HepG2 (cell line): Measurements from ENCODE around the gene TMEM229A. TPM values are rescaled to one million over a fixed set of nuclear protein-coding genes. Genes with fewer than 3 reads are reported as not detected.

Experiments used
- ATAC-seq: fragments of 200-7000 bp; cut with Tn5 transposase; 3 replicates; pipeline ENCODE4 v1.9.1; 2020; ENCODE audit warnings: mild to moderate bottlenecking, moderate library complexity
- BruUV-seq: library from RNA; stranded (reverse); fragments of 400-500 nt; replicated peaks from 2 replicates; lab custom pipeline; 2021; lab: Mats Ljungman, UMichigan
- CTCF ChIA-PET: fragments of 300-600 bp; formaldehyde crosslinking; extraction: SDS; loops from one replicate; lab custom pipeline; 2021; ENCODE audit warnings: low total read pairs, inconsistent platforms, low intra/inter-chr PET ratio; lab: Yijun Ruan, JAX
- POLR2A ChIA-PET: fragments of 350-600 bp; sonication (Branson Sonifier 250); formaldehyde crosslinking; loops from one replicate; lab custom pipeline; 2020; ENCODE audit warnings: antibody characterized with exemption, inconsistent platforms; lab: Yijun Ruan, JAX
- DNase-seq: peaks from one replicate; pipeline ENCODE4 v3.0.0-alpha.2; 2015; ENCODE audit warnings: low spot score
- FAIRE-seq: peaks from 3 replicates; lab custom pipeline; 2011; peaks lifted over from hg19 to GRCh38; lab: Jason Lieb, UNC
- H2AFZ ChIP-seq: one replicate; pipeline ENCODE4 v1.6.1; 2011; ENCODE audit warnings: low read length, inconsistent platforms
- H3K27ac ChIP-seq: fragments of 300-600 bp; 3 replicates; pipeline ENCODE4 v1.8.0; 2011; ENCODE audit warnings: mixed run types, mild to moderate bottlenecking, mixed read lengths, low read length, inconsistent platforms; ENCODE audit not compliant: insufficient read depth; ENCODE audit errors: extremely low read length
- H3K27me3 ChIP-seq, 2 experiments: fragments of 200-600 bp in 1 of 2; 2 replicates in 1 of 2; 3 replicates in 1 of 2; pipeline versions ENCODE4 v1.6.0 to v1.8.0; 2011; ENCODE audit warnings: low read length in 2 of 2, mild to moderate bottlenecking in 2 of 2, moderate library complexity in 2 of 2, inconsistent platforms in 1 of 2; ENCODE audit not compliant: insufficient read depth in 2 of 2, control insufficient read depth in 1 of 2
- H3K36me3 ChIP-seq, 2 experiments: fragments of 200-600 bp in 1 of 2; replicated peaks in 1 of 2; 2 replicates in 1 of 2; 3 replicates in 1 of 2; pipeline versions ENCODE4 v1.5.1 to v1.8.0; 2011; ENCODE audit warnings: low read length in 2 of 2, inconsistent platforms in 1 of 2; ENCODE audit not compliant: insufficient read depth in 2 of 2, control insufficient read depth in 1 of 2
- H3K4me1 ChIP-seq: 2 replicates; pipeline ENCODE4 v1.5.1; 2012; ENCODE audit warnings: low read length, inconsistent platforms; ENCODE audit not compliant: insufficient read depth
- H3K4me2 ChIP-seq: 2 replicates; pipeline ENCODE4 v1.6.0; 2011; ENCODE audit warnings: low read depth, low read length, inconsistent platforms
- H3K4me3 ChIP-seq, 3 experiments: fragments of 200-600 bp in 1 of 3; sonication (generic), shearing (Covaris generic) in 1 of 3; replicated peaks in 1 of 3; 2 replicates each; pipeline ENCODE4 v1.5.1; 2011 to 2016; ENCODE audit warnings: low read length in 3 of 3, inconsistent platforms in 2 of 3, low read depth in 2 of 3, mild to moderate bottlenecking in 2 of 3, control low read depth in 1 of 3, mixed read lengths in 1 of 3; ENCODE audit not compliant: insufficient read depth in 1 of 3
- H3K79me2 ChIP-seq: one replicate; pipeline ENCODE4 v1.6.1; 2011; ENCODE audit warnings: low read length, inconsistent platforms; ENCODE audit not compliant: insufficient read depth
- H3K9ac ChIP-seq: 2 replicates; pipeline ENCODE4 v1.6.0; 2011; ENCODE audit warnings: mild to moderate bottlenecking, low read depth, low read length, inconsistent platforms; ENCODE audit not compliant: insufficient read depth
- H3K9me3 ChIP-seq: 2 replicates; pipeline ENCODE4 v1.5.1; 2012; ENCODE audit warnings: mild to moderate bottlenecking, low read length
- H4K20me1 ChIP-seq: 2 replicates; pipeline ENCODE4 v1.6.0; 2011; ENCODE audit warnings: inconsistent platforms, mild to moderate bottlenecking, low read length, moderate library complexity; ENCODE audit not compliant: insufficient read depth
- CHD4 ChIP-seq: fragments of 200-600 bp; sonication (generic); IDR thresholded peaks from 2 replicates; pipeline ENCODE4 v1.7.0; 2017; ENCODE audit warnings: mild to moderate bottlenecking, low read length, borderline replicate concordance
- EEA1 ChIP-seq: sonication (generic); formaldehyde crosslinking; IDR thresholded peaks from 2 replicates; pipeline ENCODE4 v1.5.1; 2020; ENCODE audit warnings: mild to moderate bottlenecking, missing genetic modification reagents, borderline replicate concordance
- HNF4A ChIP-seq: sonication (generic); formaldehyde crosslinking; IDR thresholded peaks from 2 replicates; pipeline ENCODE4 v1.4.0; 2020; ENCODE audit warnings: missing genetic modification reagents
- RFX5 ChIP-seq: IDR thresholded peaks from 2 replicates; pipeline ENCODE4 v1.6.1; 2011; ENCODE audit warnings: low read depth, low read length, improper control_type of control experiment
- ZNF292 ChIP-seq: sonication (generic); formaldehyde crosslinking; IDR thresholded peaks from 2 replicates; pipeline ENCODE4 v1.8.1; 2022; ENCODE audit warnings: mild to moderate bottlenecking, low read depth, missing genetic modification reagents, borderline replicate concordance
- ZNF616 ChIP-seq: sonication (generic); formaldehyde crosslinking; IDR thresholded peaks from 2 replicates; pipeline ENCODE4 v1.5.0; 2020; ENCODE audit warnings: low read depth, mild to moderate bottlenecking, missing genetic modification reagents
- ZNF720 ChIP-seq: sonication (generic); formaldehyde crosslinking; IDR thresholded peaks from 2 replicates; pipeline ENCODE4 v1.4.0; 2020; ENCODE audit warnings: missing genetic modification reagents
- ZNF777 ChIP-seq: sonication (generic); formaldehyde crosslinking; IDR thresholded peaks from 2 replicates; pipeline ENCODE4 v1.4.0; 2020; ENCODE audit warnings: missing genetic modification reagents
- ZNF891 ChIP-seq: sonication (generic); formaldehyde crosslinking; IDR thresholded peaks from 2 replicates; pipeline ENCODE4 v1.5.0; 2020; ENCODE audit warnings: mild to moderate bottlenecking, missing genetic modification reagents
- WGBS: methylation state at CpG from one replicate; pipeline ENCODE4 v1.1.6; 2017; ENCODE audit warnings: low lambda C conversion rate; 5-methylcytosine and 5-hydroxymethylcytosine counted together
- in situ Hi-C: cut with HindIII; loops from 2 replicates; pipeline ENCODE4 v1.10.0; 2017; ENCODE audit warnings: low pct_unique_long_range_greater_than_20kb; ENCODE audit not compliant: extremely low pct_ligation_motif_present
- intact Hi-C: fragments of 100-400 bp; cut with micrococcal nuclease; formaldehyde crosslinking; loops from one replicate; pipeline ENCODE4 v1.10.0; 2022; ENCODE audit not compliant: unreplicated experiment
- polyA plus RNA-seq, 8 experiments: library from polyadenylated mRNA; depleted of rRNA in 3 of 8; stranded (reverse) in 7 of 8; unstranded in 1 of 8; fragments of >200 nt; fragmentation: Illumina TruSeq in 4 of 8; extraction: Trizol in 4 of 8; gene quantifications; 2 replicates each; pipeline versions ENCODE4 v1.2.1 to v1.2.3, GENCODE V29; 2011 to 2016; ENCODE audit warnings: low read depth in 4 of 8, missing spikeins in 1 of 8, mixed read lengths in 1 of 8; ENCODE audit not compliant: insufficient read depth in 1 of 8
- total RNA-seq, 5 experiments: library from RNA; depleted of rRNA; stranded (reverse); fragments of >200 nt; fragmentation: Illumina TruSeq; extraction: Trizol; gene quantifications; 2 replicates each; pipeline ENCODE4 v1.2.3, GENCODE V29; 2016; ENCODE audit warnings: low read depth in 1 of 5
- TF ChIP-seq, protein P1 (sequence below): sonication (generic); formaldehyde crosslinking; IDR thresholded peaks from 2 replicates; pipeline ENCODE4 v1.5.1; 2020; ENCODE audit warnings: mild to moderate bottlenecking, missing genetic modification reagents, borderline replicate concordance
- TF ChIP-seq, protein P2 (sequence below): sonication (generic); formaldehyde crosslinking; IDR thresholded peaks from 2 replicates; pipeline ENCODE4 v1.8.1; 2023; ENCODE audit warnings: mild to moderate bottlenecking, inconsistent platforms, moderate library complexity, missing genetic modification reagents, borderline replicate concordance
- TF ChIP-seq, protein P3 (sequence below), 2 experiments: IDR thresholded peaks; 2 replicates each; pipeline ENCODE4 v1.6.1; 2011 to 2012; ENCODE audit warnings: low read length in 2 of 2, borderline replicate concordance in 1 of 2, low read depth in 1 of 2, mild to moderate bottlenecking in 1 of 2, moderate library complexity in 1 of 2
- TF ChIP-seq, protein P4 (sequence below): fragments of 450-650 bp; IDR thresholded peaks from 2 replicates; pipeline ENCODE4 v1.6.1; 2016

The TMEM229A gene
- total and polyA plus RNA-seq, 2 of the 13 experiments (the other 11 are each of a cell fraction or from before 2014, with no cell fraction given): not detected

DNA sequence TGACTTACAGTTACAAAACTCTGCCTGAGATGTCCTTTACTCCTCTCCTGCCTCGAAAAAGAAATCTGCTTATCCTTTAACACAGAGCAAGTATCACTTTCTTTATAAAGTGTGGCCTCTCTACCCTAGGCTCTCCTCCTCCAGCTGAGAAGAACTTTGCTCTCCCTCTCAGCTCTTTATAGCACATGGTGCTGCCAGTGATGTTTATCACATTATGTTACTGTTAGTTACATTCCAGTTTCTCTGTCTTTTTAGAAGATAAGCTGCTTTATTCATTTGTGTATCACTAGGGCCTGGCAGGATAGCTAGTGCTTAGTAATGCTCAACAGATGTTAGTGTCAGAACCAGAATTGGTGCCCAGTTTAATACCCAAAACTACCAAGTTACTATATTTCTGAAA, 41.1 kb upstream of the TMEM229A start:
- H3K4me2 ChIP-seq: no peak overlapping the region
- H4K20me1 ChIP-seq: no peaks in the 10 kb centered on the region
- H3K36me3 ChIP-seq: no peaks in the 10 kb centered on the region
- no peak overlapping the region for H3K9ac ChIP-seq
- BruUV-seq: no TSS peak
- H3K27ac ChIP-seq: no peak overlapping the region
- ATAC-seq: no peak
- 0% methylated on average over 1 of the region's 1 CpG for WGBS
- ChIA-PET CTCF (no interaction called here), POLR2A (no interaction called here)
- intact Hi-C loops: no loop called here
- in situ Hi-C loops: no loop called here
- no peaks in the 10 kb centered on the region for H3K79me2 ChIP-seq
- H2AFZ ChIP-seq: no peak overlapping the region
- H3K9me3 ChIP-seq: no peaks in the 10 kb centered on the region; the same call in 1 of the 2 replicates
- H3K4me3 ChIP-seq: no peak overlapping the region
- FAIRE-seq: no peak
- H3K27me3 ChIP-seq: no peaks in the 10 kb centered on the region
- DNase-seq: no peak
- no peaks in the 10 kb centered on the region for H3K4me1 ChIP-seq
- TF ChIP-seq RFX5 (no peak), ZNF720 (no peak), ZNF292 (CRISPR knock-in tag) (no peak), EEA1 (CRISPR knock-in tag) (no peak), ZNF891 (CRISPR knock-in tag) (no peak), HNF4A (no peak), CHD4 (no peak), ZNF777 (CRISPR knock-in tag) (no peak), ZNF616 (CRISPR knock-in tag) (no peak)
- TF ChIP-seq, protein P1, sequence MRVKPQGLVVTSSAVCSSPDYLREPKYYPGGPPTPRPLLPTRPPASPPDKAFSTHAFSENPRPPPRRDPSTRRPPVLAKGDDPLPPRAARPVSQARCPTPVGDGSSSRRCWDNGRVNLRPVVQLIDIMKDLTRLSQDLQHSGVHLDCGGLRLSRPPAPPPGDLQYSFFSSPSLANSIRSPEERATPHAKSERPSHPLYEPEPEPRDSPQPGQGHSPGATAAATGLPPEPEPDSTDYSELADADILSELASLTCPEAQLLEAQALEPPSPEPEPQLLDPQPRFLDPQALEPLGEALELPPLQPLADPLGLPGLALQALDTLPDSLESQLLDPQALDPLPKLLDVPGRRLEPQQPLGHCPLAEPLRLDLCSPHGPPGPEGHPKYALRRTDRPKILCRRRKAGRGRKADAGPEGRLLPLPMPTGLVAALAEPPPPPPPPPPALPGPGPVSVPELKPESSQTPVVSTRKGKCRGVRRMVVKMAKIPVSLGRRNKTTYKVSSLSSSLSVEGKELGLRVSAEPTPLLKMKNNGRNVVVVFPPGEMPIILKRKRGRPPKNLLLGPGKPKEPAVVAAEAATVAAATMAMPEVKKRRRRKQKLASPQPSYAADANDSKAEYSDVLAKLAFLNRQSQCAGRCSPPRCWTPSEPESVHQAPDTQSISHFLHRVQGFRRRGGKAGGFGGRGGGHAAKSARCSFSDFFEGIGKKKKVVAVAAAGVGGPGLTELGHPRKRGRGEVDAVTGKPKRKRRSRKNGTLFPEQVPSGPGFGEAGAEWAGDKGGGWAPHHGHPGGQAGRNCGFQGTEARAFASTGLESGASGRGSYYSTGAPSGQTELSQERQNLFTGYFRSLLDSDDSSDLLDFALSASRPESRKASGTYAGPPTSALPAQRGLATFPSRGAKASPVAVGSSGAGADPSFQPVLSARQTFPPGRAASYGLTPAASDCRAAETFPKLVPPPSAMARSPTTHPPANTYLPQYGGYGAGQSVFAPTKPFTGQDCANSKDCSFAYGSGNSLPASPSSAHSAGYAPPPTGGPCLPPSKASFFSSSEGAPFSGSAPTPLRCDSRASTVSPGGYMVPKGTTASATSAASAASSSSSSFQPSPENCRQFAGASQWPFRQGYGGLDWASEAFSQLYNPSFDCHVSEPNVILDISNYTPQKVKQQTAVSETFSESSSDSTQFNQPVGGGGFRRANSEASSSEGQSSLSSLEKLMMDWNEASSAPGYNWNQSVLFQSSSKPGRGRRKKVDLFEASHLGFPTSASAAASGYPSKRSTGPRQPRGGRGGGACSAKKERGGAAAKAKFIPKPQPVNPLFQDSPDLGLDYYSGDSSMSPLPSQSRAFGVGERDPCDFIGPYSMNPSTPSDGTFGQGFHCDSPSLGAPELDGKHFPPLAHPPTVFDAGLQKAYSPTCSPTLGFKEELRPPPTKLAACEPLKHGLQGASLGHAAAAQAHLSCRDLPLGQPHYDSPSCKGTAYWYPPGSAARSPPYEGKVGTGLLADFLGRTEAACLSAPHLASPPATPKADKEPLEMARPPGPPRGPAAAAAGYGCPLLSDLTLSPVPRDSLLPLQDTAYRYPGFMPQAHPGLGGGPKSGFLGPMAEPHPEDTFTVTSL (CRISPR knock-in tag): no peak
- TF ChIP-seq, protein P2, sequence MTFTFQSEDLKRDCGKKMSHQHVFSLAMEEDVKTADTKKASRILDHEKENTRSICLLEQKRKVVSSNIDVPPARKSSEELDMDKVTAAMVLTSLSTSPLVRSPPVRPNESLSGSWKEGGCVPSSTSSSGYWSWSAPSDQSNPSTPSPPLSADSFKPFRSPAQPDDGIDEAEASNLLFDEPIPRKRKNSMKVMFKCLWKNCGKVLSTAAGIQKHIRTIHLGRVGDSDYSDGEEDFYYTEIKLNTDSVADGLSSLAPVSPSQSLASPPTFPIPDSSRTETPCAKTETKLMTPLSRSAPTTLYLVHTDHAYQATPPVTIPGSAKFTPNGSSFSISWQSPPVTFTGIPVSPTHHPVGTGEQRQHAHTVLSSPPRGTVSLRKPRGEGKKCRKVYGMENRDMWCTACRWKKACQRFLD (CRISPR knock-in tag): no peak
- TF ChIP-seq, protein P3, sequence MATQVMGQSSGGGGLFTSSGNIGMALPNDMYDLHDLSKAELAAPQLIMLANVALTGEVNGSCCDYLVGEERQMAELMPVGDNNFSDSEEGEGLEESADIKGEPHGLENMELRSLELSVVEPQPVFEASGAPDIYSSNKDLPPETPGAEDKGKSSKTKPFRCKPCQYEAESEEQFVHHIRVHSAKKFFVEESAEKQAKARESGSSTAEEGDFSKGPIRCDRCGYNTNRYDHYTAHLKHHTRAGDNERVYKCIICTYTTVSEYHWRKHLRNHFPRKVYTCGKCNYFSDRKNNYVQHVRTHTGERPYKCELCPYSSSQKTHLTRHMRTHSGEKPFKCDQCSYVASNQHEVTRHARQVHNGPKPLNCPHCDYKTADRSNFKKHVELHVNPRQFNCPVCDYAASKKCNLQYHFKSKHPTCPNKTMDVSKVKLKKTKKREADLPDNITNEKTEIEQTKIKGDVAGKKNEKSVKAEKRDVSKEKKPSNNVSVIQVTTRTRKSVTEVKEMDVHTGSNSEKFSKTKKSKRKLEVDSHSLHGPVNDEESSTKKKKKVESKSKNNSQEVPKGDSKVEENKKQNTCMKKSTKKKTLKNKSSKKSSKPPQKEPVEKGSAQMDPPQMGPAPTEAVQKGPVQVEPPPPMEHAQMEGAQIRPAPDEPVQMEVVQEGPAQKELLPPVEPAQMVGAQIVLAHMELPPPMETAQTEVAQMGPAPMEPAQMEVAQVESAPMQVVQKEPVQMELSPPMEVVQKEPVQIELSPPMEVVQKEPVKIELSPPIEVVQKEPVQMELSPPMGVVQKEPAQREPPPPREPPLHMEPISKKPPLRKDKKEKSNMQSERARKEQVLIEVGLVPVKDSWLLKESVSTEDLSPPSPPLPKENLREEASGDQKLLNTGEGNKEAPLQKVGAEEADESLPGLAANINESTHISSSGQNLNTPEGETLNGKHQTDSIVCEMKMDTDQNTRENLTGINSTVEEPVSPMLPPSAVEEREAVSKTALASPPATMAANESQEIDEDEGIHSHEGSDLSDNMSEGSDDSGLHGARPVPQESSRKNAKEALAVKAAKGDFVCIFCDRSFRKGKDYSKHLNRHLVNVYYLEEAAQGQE (IDR thresholded peaks at IDR 0.05; ENCODE audit: borderline replicate concordance in 1 of 2, low read depth in 1 of 2, low read length in 2 of 2): no peak
- TF ChIP-seq, protein P4, sequence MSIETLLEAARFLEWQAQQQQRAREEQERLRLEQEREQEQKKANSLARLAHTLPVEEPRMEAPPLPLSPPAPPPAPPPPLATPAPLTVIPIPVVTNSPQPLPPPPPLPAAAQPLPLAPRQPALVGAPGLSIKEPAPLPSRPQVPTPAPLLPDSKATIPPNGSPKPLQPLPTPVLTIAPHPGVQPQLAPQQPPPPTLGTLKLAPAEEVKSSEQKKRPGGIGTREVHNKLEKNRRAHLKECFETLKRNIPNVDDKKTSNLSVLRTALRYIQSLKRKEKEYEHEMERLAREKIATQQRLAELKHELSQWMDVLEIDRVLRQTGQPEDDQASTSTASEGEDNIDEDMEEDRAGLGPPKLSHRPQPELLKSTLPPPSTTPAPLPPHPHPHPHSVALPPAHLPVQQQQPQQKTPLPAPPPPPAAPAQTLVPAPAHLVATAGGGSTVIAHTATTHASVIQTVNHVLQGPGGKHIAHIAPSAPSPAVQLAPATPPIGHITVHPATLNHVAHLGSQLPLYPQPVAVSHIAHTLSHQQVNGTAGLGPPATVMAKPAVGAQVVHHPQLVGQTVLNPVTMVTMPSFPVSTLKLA: no peak
